ENCODE measurements around the gene EFCAB13.

EFCAB13 gene, protein sequence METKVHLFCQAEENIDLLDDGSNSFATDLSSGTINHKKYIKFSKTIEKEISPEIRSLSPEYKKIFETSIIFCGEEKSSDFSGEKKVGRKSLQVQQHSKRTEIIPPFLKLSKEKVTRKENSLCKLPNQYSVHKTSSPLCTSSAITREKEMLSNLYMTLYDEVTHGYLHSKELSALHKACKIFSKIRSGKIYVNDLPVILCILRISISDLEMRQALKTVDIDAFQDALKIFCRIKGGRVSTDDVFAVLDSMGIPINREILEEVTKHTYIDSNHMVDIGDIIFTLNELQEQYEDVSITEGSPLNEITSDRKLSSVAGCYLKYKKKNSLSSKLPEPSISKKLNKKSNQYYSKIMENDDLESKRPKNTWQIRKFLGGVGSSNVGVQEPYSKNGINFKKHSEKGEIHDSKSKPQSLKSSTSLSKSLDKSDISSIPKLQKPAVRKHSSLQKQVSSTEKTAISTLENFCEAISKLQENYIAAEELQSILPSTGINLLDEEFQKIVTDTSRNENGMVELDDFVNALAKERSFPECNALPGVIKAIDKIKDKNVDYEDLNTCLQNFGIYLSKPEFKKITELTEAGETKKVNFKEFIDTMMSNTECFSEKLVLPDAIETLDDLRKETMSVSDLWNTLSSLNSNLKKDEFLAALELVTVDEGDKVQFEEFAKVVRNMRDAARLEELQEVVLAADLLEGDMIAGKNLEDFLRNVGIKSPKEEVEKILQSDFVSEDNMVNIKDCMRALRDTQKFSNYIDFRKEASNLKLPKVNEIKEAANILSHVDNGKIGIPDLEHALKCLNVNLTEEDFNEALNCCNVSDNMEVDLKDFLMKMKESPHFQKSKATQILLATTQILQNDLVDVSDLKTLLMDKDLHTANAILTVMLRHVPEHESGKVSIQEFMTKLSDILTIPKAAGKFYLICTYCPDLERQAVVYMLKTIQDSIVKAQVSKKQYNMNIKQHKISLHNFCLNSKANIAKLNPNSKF

DNA sequence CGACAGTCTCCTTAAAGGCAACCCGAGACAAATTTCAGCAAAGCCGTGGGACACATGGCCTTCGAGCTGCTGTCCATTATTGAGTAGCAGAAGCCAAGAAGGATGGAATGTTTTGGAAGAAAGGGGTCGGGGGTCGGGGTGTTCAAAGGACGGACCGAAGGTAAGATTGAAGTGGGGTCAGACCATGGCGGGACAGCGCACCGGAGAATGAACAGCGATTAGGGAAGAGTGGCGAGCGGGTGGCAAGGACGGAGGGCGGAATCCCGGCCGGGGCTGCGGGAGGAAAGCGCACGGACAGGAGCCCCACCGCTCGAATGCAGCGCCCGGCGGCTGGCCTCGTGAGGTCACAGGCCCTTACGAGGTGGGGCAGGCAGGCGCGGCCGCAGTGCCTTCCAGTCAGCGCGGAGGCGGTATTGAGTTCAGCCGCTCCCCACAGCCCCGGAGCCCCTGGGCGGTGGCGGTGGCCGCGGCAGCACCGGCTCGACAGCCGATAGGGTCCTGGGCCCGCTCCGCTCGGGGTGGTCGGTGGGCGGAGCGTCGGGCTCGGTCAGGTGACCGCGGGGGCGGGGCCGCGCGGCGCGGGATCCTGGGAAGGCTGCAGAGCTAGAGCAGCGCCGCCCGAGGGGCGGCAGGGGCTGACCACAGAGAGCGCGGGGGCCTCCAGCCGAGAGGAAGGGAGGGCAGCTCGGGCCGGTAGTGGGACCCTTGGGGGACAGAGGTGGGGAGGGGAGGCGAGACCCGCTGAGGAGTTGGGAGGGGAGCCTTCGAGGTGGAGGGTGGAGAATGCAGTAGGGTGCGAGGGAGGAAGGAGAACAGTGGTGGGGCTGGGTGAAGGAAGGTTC is at the start of gene EFCAB13:
EFCAB13 (plus strand) TSS at position 574 of the 842 bp plus-strand sequence. CDS start 4,399 bp downstream, outside the sequence.
- Histone ChIP-seq H3K9me3 (ENCODE audit: control insufficient read depth, insufficient read depth, low read depth, low read length) (no peaks in the 10 kb centered on the region), H3K4me1 (ENCODE audit: control insufficient read depth, insufficient read depth, low read length) (no peaks in the 10 kb centered on the region), H3K27ac (ENCODE audit: extremely low read depth, low read depth, low read length) (peak within 1 kb of the TSS; percentile 47; the same call in 1 of the 2 replicates), H3K4me3 (ENCODE audit: low read depth, low read length) (peak within 1 kb of the TSS; percentile 46), H3K36me3 (ENCODE audit: control insufficient read depth in 2 of 2, insufficient read depth in 1 of 2, low read length in 2 of 2) (no peaks in the 10 kb centered on the region)
- ChIA-PET POLR2A (interaction anchor here (0.5 to 1.3 kb wide), 9 partner anchors 10 to 326 kb away, joined by 3 to 6 read pairs (median 3); partner anchors contain the start of gene KPNB1), CTCF (interaction anchor here (0.6 to 1.3 kb wide), 6 partner anchors 94 to 470 kb away, joined by 3 read pairs; no protein-coding TSS in a partner anchor)
- TF ChIP-seq, protein P1, sequence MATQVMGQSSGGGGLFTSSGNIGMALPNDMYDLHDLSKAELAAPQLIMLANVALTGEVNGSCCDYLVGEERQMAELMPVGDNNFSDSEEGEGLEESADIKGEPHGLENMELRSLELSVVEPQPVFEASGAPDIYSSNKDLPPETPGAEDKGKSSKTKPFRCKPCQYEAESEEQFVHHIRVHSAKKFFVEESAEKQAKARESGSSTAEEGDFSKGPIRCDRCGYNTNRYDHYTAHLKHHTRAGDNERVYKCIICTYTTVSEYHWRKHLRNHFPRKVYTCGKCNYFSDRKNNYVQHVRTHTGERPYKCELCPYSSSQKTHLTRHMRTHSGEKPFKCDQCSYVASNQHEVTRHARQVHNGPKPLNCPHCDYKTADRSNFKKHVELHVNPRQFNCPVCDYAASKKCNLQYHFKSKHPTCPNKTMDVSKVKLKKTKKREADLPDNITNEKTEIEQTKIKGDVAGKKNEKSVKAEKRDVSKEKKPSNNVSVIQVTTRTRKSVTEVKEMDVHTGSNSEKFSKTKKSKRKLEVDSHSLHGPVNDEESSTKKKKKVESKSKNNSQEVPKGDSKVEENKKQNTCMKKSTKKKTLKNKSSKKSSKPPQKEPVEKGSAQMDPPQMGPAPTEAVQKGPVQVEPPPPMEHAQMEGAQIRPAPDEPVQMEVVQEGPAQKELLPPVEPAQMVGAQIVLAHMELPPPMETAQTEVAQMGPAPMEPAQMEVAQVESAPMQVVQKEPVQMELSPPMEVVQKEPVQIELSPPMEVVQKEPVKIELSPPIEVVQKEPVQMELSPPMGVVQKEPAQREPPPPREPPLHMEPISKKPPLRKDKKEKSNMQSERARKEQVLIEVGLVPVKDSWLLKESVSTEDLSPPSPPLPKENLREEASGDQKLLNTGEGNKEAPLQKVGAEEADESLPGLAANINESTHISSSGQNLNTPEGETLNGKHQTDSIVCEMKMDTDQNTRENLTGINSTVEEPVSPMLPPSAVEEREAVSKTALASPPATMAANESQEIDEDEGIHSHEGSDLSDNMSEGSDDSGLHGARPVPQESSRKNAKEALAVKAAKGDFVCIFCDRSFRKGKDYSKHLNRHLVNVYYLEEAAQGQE (tag by site-specific recombination; IDR thresholded peaks at IDR 0.05): peak; percentile 78; the same call in 1 of the 2 replicates
- TF ChIP-seq RBAK (tag by site-specific recombination; IDR thresholded peaks at IDR 0.05) (no peak), ZNF391 (tag by site-specific recombination; IDR thresholded peaks at IDR 0.05; ENCODE audit: borderline replicate concordance, low read depth) (0 out of 2 replicates have a peak, but pooled peaks have one; percentile 32), ZNF335 (tag by site-specific recombination; conservative IDR thresholded peaks at IDR 0.05) (peak; percentile 90), EGR2 (tag by site-specific recombination; IDR thresholded peaks at IDR 0.05; ENCODE audit: low read depth) (peak; percentile 31), ZNF366 (tag by site-specific recombination; conservative IDR thresholded peaks at IDR 0.05) (0 out of 2 replicates have a peak, but pooled peaks have one; percentile 26), ZSCAN30 (tag by site-specific recombination; IDR thresholded peaks at IDR 0.05) (peak; percentile 92; the same call in 1 of the 2 replicates), ZNF350 (tag by site-specific recombination; IDR thresholded peaks at IDR 0.05) (no peak), ZNF354C (tag by site-specific recombination; IDR thresholded peaks at IDR 0.05; ENCODE audit: borderline replicate concordance, low read depth) (no peak), SP3 (tag by site-specific recombination; IDR thresholded peaks at IDR 0.05) (peak; percentile 69)
- TF ChIP-seq, protein P2, sequence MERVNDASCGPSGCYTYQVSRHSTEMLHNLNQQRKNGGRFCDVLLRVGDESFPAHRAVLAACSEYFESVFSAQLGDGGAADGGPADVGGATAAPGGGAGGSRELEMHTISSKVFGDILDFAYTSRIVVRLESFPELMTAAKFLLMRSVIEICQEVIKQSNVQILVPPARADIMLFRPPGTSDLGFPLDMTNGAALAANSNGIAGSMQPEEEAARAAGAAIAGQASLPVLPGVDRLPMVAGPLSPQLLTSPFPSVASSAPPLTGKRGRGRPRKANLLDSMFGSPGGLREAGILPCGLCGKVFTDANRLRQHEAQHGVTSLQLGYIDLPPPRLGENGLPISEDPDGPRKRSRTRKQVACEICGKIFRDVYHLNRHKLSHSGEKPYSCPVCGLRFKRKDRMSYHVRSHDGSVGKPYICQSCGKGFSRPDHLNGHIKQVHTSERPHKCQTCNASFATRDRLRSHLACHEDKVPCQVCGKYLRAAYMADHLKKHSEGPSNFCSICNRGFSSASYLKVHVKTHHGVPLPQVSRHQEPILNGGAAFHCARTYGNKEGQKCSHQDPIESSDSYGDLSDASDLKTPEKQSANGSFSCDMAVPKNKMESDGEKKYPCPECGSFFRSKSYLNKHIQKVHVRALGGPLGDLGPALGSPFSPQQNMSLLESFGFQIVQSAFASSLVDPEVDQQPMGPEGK (tag by site-specific recombination; IDR thresholded peaks at IDR 0.05): peak; percentile 89
- TF ChIP-seq, protein P3, sequence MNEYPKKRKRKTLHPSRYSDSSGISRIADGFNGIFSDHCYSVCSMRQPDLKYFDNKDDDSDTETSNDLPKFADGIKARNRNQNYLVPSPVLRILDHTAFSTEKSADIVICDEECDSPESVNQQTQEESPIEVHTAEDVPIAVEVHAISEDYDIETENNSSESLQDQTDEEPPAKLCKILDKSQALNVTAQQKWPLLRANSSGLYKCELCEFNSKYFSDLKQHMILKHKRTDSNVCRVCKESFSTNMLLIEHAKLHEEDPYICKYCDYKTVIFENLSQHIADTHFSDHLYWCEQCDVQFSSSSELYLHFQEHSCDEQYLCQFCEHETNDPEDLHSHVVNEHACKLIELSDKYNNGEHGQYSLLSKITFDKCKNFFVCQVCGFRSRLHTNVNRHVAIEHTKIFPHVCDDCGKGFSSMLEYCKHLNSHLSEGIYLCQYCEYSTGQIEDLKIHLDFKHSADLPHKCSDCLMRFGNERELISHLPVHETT (tag by site-specific recombination; IDR thresholded peaks at IDR 0.05): peak; percentile 71; the same call in 1 of the 2 replicates
- TF ChIP-seq, protein P4, sequence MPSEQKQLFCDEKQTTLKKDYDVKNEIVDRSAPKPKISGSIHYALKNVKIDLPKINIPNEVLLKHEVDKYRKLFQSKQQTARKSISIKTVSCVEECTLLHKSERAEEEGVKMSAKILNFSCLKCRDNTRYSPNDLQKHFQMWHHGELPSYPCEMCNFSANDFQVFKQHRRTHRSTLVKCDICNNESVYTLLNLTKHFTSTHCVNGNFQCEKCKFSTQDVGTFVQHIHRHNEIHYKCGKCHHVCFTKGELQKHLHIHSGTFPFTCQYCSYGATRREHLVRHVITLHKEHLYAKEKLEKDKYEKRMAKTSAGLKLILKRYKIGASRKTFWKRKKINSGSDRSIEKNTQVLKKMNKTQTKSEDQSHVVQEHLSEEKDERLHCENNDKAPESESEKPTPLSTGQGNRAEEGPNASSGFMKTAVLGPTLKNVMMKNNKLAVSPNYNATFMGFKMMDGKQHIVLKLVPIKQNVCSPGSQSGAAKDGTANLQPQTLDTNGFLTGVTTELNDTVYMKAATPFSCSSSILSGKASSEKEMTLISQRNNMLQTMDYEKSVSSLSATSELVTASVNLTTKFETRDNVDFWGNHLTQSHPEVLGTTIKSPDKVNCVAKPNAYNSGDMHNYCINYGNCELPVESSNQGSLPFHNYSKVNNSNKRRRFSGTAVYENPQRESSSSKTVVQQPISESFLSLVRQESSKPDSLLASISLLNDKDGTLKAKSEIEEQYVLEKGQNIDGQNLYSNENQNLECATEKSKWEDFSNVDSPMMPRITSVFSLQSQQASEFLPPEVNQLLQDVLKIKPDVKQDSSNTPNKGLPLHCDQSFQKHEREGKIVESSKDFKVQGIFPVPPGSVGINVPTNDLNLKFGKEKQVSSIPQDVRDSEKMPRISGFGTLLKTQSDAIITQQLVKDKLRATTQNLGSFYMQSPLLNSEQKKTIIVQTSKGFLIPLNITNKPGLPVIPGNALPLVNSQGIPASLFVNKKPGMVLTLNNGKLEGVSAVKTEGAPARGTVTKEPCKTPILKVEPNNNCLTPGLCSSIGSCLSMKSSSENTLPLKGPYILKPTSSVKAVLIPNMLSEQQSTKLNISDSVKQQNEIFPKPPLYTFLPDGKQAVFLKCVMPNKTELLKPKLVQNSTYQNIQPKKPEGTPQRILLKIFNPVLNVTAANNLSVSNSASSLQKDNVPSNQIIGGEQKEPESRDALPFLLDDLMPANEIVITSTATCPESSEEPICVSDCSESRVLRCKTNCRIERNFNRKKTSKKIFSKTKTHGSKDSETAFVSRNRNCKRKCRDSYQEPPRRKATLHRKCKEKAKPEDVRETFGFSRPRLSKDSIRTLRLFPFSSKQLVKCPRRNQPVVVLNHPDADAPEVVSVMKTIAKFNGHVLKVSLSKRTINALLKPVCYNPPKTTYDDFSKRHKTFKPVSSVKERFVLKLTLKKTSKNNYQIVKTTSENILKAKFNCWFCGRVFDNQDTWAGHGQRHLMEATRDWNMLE (tag by site-specific recombination; conservative IDR thresholded peaks at IDR 0.05; ENCODE audit: low read depth): 0 out of 2 replicates have a peak, but pooled peaks have one; percentile 20
- TF ChIP-seq, protein P5, sequence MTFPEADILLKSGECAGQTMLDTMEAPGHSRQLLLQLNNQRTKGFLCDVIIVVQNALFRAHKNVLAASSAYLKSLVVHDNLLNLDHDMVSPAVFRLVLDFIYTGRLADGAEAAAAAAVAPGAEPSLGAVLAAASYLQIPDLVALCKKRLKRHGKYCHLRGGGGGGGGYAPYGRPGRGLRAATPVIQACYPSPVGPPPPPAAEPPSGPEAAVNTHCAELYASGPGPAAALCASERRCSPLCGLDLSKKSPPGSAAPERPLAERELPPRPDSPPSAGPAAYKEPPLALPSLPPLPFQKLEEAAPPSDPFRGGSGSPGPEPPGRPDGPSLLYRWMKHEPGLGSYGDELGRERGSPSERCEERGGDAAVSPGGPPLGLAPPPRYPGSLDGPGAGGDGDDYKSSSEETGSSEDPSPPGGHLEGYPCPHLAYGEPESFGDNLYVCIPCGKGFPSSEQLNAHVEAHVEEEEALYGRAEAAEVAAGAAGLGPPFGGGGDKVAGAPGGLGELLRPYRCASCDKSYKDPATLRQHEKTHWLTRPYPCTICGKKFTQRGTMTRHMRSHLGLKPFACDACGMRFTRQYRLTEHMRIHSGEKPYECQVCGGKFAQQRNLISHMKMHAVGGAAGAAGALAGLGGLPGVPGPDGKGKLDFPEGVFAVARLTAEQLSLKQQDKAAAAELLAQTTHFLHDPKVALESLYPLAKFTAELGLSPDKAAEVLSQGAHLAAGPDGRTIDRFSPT (tag by site-specific recombination; IDR thresholded peaks at IDR 0.05): 0 out of 2 replicates have a peak, but pooled peaks have one; percentile 14

All from HEK293 (cell line).